GM21381 (cell line): ENCODE data around the gene ERRFI1.
"Not testable (repeated sequence)": the region's sequence is repeated elsewhere in the genome, so short reads cannot be mapped to it uniquely, and the experiment has no call there.

Experiments used
- ATAC-seq: cut with Tn5 transposase; IDR thresholded peaks from one replicate; pipeline ENCODE4 v1.9.1; 2021; ENCODE audit warnings: mild to moderate bottlenecking, moderate library complexity; ENCODE audit not compliant: unreplicated experiment

ERRFI1 gene

GRCh38 chr1:7975212-7975865, 50.8 kb downstream of the ERRFI1 start:
- no peak for ATAC-seq

GRCh38 chr1:7973086-7973485, 53.0 kb downstream of the ERRFI1 start:
- ATAC-seq: no peak

GRCh38 chr1:7972285-7972684, 53.8 kb downstream of the ERRFI1 start:
- ATAC-seq: no peak

DNA sequence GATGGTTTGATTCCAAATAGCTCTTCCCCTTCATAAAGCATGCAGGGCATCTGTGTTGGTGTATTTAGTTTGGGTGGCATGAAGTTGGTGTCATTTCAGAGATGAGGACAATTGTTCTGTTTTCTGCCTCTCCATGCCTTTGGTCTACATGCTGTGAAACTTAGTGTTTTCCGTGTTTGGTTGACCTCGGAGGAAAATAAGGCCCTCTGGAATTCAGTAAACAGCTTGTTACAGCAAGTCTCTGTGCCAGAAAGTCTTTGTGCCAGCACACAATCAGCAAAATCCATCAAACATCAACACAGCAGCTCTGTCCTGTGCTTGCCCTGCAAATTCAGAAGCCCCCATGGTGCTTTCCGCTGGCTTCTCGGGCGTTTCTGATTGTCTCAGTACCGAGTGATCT, 55.1 kb downstream of the ERRFI1 start:
- ATAC-seq: no peak

- ATAC-seq: no peak
Measured at GRCh38 chr1:7970246-7970645, 55.9 kb downstream of the ERRFI1 start.

GRCh38 chr1:7967651-7968050, 58.5 kb downstream of the ERRFI1 start:
- no peak for ATAC-seq

- ATAC-seq: no peak
Measured at GRCh38 chr1:7967196-7967595, 58.9 kb downstream of the ERRFI1 start.

- no peak for ATAC-seq
Measured at GRCh38 chr1:7964476-7964875, 61.6 kb downstream of the ERRFI1 start.

DNA sequence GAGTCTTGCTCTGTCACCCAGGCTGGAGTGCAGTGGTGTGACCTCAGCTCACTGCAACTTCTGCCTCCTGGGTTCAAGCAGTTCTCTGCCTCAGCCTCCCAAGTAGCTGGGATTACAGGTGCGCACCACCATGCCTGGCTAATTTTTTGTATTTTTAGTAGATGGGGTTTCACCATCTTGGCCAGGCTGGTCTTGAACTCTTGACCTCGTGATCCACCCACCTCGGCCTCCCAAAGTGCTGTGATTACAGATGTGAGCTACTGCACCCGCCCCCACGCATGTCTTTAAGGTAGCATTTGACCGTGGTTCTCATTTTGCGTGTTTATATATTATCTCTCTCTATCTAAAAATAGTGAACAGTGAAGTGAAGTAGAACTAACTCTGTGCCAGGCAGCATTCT, 62.3 kb downstream of the ERRFI1 start:
- not testable (repeated sequence) for ATAC-seq

DNA sequence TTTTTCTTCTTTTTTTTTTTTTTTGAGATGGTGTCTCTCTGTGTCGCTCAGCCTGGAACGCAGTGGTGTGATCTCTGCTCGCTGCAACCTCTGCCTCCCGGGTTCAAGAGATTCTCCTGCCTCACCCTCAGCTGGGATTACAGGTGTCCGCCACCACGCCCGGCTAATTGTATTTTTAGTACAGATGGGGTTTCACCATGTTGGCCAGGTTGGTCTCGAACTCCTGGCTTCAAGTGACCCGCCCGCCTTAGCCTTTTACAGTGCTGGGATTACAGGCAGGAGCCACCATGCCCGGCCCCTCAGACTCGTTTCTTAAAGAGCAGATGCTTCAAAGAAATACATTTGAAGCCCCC, 62.8 kb downstream of the ERRFI1 start:
- ATAC-seq: not testable (repeated sequence)

GRCh38 chr1:7962636-7963377, 63.3 kb downstream of the ERRFI1 start:
- no peak for ATAC-seq

DNA sequence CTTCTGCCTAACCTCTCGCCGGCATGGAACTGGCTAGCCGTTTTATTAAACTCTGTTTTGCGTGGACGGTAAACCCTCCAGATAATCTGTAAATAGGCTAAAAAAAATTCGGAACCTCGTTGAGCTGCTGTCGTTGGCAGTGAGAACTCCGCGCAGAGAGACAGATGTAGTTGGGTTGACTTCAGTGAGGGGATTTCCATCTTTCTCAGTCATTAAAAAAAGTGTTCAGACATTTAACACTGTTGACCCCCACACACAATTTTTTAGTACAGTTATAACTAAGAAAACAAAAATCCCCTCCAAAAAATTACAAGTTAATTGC, 64.1 kb downstream of the ERRFI1 start:
- peak; percentile 9 for ATAC-seq
